Fibroblast of lung (primary cell): ENCODE results near the gene SLC41A1.

ENCODE experiments used
- CTCF ChIP-seq, 2 donors: IDR thresholded peaks in 1 of 2; conservative IDR thresholded peaks in 1 of 2; 1 replicate in 1 of 2; 2 replicates in 1 of 2; pipeline ENCODE4 v1.5.1; 2011 to 2012; ENCODE audit warnings: low read length in 2 of 2, control low read depth in 1 of 2, inconsistent platforms in 1 of 2, low read depth in 1 of 2, mild to moderate bottlenecking in 1 of 2
- EZH2 ChIP-seq: IDR thresholded peaks from 2 replicates; pipeline ENCODE4 v1.5.1; 2012; ENCODE audit warnings: low read length, control low read depth, mild to moderate bottlenecking; ENCODE audit errors: missing control alignments

GRCh38 chr1:205837382-205837970 is 24.5 kb upstream of the SLC41A1 start:
- TF ChIP-seq EZH2: no peak
- TF ChIP-seq CTCF (conservative IDR thresholded peaks at IDR 0.05 in 1 of 2, IDR thresholded peaks at IDR 0.05 in 1 of 2; ENCODE audit: low read depth in 1 of 2, low read length in 2 of 2): no peak
